Measurements from ENCODE around the gene FZD2. TPM values are rescaled to one million over a fixed set of nuclear protein-coding genes. Genes with fewer than 3 reads are reported as not detected.
A peak's percentile ranks its signal among the peaks of the same experiment; 100 is the strongest.

Gene FZD2
- total and polyA plus RNA-seq, 9 of the 15 experiments (the other 6 are each of a cell fraction or from before 2014, with no cell fraction given): 0.03 to 4.5 (median 1.1) TPM; not detected in 1

GRCh38 chr17:44557651-44558285 is 484 bp downstream of the FZD2 start:
- peak overlapping the region in 1 of 2 experiments; percentile 76; a peak in 2 of 4 replicates for H3K9ac ChIP-seq (ENCODE audit: insufficient read depth in 1 of 2, low read depth in 2 of 2, low read length in 2 of 2)
- no TSS peak for BruUV-seq (replicated peaks)
- intact Hi-C loops (cut with micrococcal nuclease): no loop called here

More at GRCh38 chr17:44557651-44558285, 484 bp downstream of the FZD2 start:
- ChIA-PET POLR2A (interaction anchor here (0.7 to 1.7 kb wide), 4 partner anchors 11 to 160 kb away, joined by 3 to 7 read pairs (median 4); no protein-coding TSS in a partner anchor), CTCF (ENCODE audit: low intra/inter-chr PET ratio) (no interaction called here)
- H3K4me2 ChIP-seq (ENCODE audit: insufficient read depth, low read length): peak overlapping the region; percentile 40; the same call in 1 of the 2 replicates
- H2AFZ ChIP-seq (ENCODE audit: low read depth, low read length): peak overlapping the region; percentile 51; the same call in 1 of the 2 replicates
- H3K9me3 ChIP-seq (replicated peaks; ENCODE audit: control insufficient read depth, insufficient read depth, low read depth, low read length): no peaks in the 10 kb centered on the region
- DNase-seq (ENCODE audit: extremely low read depth in 1 of 4, low spot score in 3 of 4) (no peak), ATAC-seq (no peak), FAIRE-seq (no peak)
- peak overlapping the region; percentile 60; the same call in 1 of the 2 replicates for H3K4me3 ChIP-seq
- no peaks in the 10 kb centered on the region for H3K36me3 ChIP-seq (ENCODE audit: control insufficient read depth, insufficient read depth, low read length)
- H3K27me3 ChIP-seq (ENCODE audit: control insufficient read depth in 2 of 2, insufficient read depth in 2 of 2, low read length in 2 of 2): no peaks in the 10 kb centered on the region
- H3K9me1 ChIP-seq (ENCODE audit: control insufficient read depth, insufficient read depth, low read length): no peaks in the 10 kb centered on the region
- whole genome bisulfite sequencing (ENCODE audit: insufficient coverage, low coverage, missing lambda C conversion rate): 93% methylated on average over 37 of the region's 69 CpGs
- peaks cover 22 to 29% of the 10 kb centered on the region in 2 experiments; a peak in 4 of 5 replicates for H3K4me1 ChIP-seq (replicated peaks in 1 of 2; ENCODE audit: control insufficient read depth in 2 of 2, insufficient read depth in 2 of 2, low read length in 2 of 2)
- TF ChIP-seq ZNF12 (CRISPR knock-in tag; IDR thresholded peaks at IDR 0.05) (no peak), ZBTB33 (CRISPR knock-in tag; IDR thresholded peaks at IDR 0.05) (peak; percentile 75)
- H4K20me1 ChIP-seq (replicated peaks; ENCODE audit: control insufficient read depth, insufficient read depth, low read length): no peaks in the 10 kb centered on the region
- H3K27ac ChIP-seq (ENCODE audit: extremely low read depth, low read depth, low read length): no peak overlapping the region
- H3K79me2 ChIP-seq (ENCODE audit: control insufficient read depth, insufficient read depth, low read length): no peaks in the 10 kb centered on the region
- in situ Hi-C loops (cut with MboI): no loop called here

All from K562 (cell line).